Fibroblast of villous mesenchyme (primary cell): ENCODE data around the gene USP15. TPM values are rescaled to one million over a fixed set of nuclear protein-coding genes. Genes with fewer than 3 reads are reported as not detected.

Experiments
- DNase-seq: peaks from one replicate; pipeline ENCODE4 v3.0.0-alpha.2; 2010; ENCODE audit warnings: low read depth
- H3K4me3 ChIP-seq: 2 replicates; pipeline ENCODE4 v1.5.1; 2011; ENCODE audit warnings: low read depth, mild to moderate bottlenecking, low read length
- total RNA-seq: library from RNA; depleted of rRNA; stranded (reverse); fragments of >200 nt; gene quantifications from 2 replicates; pipeline ENCODE4 v1.2.3, GENCODE V29; 2012
- TF ChIP-seq, protein P1 (sequence below): IDR thresholded peaks from 2 replicates; pipeline ENCODE4 v1.5.1; 2012; ENCODE audit warnings: low read depth, mild to moderate bottlenecking, low read length; ENCODE audit not compliant: insufficient read depth

The USP15 gene
- total RNA-seq, 1 donor: 66.1 TPM

GRCh38 chr12:62290846-62291245 is 30.6 kb downstream of the USP15 start:
- H3K4me3 ChIP-seq: no peak overlapping the region
- TF ChIP-seq, protein P1, sequence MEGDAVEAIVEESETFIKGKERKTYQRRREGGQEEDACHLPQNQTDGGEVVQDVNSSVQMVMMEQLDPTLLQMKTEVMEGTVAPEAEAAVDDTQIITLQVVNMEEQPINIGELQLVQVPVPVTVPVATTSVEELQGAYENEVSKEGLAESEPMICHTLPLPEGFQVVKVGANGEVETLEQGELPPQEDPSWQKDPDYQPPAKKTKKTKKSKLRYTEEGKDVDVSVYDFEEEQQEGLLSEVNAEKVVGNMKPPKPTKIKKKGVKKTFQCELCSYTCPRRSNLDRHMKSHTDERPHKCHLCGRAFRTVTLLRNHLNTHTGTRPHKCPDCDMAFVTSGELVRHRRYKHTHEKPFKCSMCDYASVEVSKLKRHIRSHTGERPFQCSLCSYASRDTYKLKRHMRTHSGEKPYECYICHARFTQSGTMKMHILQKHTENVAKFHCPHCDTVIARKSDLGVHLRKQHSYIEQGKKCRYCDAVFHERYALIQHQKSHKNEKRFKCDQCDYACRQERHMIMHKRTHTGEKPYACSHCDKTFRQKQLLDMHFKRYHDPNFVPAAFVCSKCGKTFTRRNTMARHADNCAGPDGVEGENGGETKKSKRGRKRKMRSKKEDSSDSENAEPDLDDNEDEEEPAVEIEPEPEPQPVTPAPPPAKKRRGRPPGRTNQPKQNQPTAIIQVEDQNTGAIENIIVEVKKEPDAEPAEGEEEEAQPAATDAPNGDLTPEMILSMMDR: no peak
- no peak for DNase-seq

DNA sequence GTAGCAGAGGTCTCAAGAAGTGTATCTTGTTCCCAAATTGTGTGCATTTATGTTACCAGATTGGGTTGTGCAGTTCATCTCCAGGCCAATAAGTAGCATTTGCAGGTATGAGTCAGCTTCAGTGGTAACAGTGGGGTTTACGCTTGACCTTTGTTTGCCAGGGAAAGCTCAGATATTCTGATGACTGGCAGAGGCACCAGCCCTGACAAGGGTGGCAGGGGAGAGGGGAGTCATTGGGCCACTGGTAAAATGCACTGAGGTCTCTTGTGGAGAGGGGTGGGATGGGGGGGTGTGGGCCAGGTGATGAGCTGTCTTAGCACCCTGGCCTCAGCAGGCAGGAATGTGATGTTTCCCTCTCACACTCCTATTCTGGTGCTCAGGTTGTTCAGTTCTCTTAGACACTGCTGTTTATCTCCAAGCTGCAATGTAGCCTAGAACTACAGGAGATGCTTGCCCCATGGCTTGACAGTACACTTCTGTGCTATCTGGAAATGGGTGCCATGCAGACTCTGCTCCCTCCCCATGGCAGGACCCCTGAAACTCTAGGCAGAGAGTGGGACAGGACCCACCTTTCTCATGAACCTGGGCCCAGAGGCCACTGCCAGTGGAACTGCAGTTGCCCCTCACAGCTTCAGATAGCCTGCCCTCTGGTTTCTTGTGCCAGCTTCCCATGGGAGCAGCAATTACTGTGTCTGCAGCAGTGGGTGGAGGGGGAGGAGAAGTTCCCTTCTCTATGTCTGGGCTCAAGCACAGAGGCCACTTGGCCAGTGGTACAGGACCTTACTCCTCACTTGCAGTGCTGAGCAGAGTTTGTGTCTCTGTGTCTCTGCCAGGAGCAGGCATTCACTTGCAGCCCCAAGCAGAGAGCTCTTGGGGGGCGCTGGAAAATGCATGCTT is 31.9 kb downstream of the USP15 start:
- TF ChIP-seq, protein P1: no peak
- no peak for DNase-seq
- no peak overlapping the region for H3K4me3 ChIP-seq

DNA sequence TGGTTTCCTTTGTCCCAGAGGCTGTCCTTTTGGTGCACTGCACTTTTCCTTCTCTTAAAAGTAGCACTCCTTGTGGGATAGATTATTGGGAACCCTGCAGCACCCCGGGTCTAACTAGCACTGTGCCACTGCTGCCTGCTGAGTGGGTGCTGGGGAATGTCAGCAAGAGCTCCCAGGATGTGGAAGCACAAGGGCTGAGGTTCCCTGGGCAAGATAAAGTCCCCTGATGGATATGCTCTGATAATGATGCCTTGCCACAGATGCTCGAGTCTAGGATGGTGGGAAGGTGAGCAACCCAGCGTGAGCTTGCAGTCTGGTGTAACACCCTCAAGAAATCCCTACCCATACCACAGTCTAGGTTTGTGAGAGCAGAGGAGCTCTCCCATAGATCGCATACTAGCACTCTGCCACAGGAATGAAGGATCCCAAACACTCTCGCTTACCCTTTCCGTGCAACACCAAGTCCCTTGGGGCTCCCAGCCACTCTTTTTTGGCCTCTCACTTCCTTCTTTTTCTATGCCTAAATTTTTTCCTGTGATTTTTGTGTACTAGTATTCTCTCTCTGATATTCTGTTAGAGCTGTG is 32.6 kb downstream of the USP15 start:
- TF ChIP-seq, protein P1: no peak
- no peak for DNase-seq

GRCh38 chr12:62294378-62294777 is 34.2 kb downstream of the USP15 start:
- DNase-seq: no peak
- TF ChIP-seq, protein P1: no peak
- H3K4me3 ChIP-seq: no peak overlapping the region

More for the DNA sequence above, 32.6 kb downstream of the USP15 start:
- no peak overlapping the region for H3K4me3 ChIP-seq

DNA sequence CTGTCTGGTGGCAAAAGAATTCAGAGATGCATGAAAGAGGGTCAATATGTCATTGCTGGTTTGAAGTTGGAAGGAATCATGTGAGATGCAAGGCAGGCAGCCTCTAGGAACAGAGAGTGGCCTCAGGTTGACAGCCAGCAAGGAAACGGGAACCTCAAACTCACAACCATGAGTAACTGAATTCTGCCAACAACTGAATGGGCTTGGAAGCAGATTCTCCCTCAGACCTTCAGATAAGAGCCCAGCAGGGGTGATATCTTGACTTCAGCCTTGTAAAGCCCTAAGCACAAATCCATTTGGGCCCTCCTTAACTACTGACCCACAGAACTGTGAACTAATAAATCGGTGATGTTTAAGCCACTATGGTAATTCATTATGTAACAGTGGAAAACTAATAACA is 35.8 kb downstream of the USP15 start:
- DNase-seq: no peak
- no peak overlapping the region for H3K4me3 ChIP-seq
- TF ChIP-seq, protein P1: no peak

GRCh38 chr12:62297321-62297720 is 37.1 kb downstream of the USP15 start:
- no peak overlapping the region for H3K4me3 ChIP-seq
- TF ChIP-seq, protein P1: no peak
- no peak for DNase-seq

DNA sequence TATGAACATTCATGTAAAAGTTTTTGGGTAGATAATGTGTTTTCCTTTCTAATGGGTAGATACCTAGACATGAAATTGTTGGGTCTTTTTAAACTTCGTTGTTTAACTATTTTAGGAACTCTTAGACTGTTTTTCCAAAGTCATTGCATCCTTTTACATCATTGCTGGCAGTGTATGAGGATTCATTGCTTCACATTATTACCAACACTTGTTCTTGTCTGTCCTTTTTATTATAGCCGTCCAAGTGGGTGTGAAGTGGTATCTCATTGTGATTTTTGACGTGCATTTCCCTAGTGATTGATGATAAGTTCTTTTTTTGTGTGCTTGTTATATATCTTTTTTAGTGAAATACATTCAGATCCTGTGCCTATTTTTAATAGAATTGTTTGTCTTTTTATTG is 39.4 kb downstream of the USP15 start:
- DNase-seq: no peak
- H3K4me3 ChIP-seq: no peak overlapping the region
- TF ChIP-seq, protein P1: no peak
